Left hindlimb (tissue), 1 donor: ENCODE data around the gene KCNQ1OT1.
"Not testable (repeated sequence)": the region's sequence is repeated elsewhere in the genome, so short reads cannot be mapped to it uniquely, and the experiment has no call there.

Experiments
- DNase-seq: peaks from one replicate; pipeline ENCODE4 v3.0.0-alpha.2; 2018

The KCNQ1OT1 gene

DNA sequence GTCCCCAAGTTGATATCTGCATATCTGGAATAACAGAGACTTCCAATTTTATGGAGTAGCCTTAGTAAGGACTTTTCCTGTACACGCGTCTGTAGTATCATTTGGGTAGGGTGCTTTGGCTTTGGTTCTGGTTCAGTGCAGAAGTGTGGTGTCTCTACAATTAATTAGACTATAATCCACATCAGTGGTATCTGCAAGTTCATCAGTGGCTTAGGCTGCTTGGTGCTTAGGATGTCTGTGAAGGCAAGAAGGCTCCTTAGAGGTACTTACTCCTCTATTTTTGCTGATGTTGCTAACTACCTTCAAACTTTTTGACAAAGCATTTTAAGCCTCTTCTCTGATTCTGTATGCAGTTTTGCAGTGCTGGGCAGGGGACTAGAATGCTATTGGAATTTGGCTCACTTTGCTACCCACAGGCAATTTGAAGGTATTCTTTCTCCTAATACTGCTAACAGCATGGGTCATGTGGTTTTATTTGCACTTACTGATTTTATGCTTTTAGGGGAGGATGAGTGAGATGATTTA lies 49.4 kb downstream of the KCNQ1OT1 start:
- DNase-seq, result no peak

DNA sequence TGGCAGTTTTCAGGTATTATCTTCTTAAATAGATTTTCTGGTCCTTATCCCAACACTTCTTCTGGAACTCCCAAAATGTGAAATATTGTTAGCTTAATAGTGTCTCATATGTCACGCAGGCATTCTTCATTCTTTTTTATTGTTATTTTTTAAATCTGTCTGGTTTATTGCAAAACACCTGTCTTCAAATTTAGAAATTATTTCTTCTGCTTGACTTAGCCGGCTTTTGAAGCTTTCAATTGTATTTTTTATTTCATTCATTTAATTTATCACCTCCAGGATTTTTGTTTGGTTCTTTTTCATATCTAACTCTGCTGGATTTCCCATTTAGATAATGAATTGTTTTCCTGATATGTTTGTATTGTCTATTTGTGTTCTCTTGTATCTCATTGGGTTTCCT lies 49.9 kb downstream of the KCNQ1OT1 start:
- DNase-seq, result no peak

DNA sequence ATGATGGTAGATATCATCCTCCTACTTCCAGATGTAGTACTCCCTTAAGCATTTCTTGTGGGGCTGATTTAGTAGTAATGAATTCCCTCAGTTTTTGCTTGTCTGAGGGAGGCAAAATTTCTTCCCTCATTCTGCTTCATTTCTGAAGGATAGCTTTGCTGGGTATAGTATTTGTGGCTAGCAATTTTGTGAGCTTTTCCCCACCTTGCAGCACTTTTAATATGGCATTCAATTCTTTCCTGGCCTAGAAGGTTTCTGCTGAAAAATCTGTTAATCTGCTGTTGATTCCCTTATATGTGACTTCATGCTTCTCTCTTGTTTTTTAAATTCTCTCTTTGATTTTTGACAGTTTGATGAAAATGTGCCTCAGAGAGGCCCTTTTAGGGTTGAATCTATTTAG lies 50.4 kb downstream of the KCNQ1OT1 start:
- no peak for DNase-seq

DNA sequence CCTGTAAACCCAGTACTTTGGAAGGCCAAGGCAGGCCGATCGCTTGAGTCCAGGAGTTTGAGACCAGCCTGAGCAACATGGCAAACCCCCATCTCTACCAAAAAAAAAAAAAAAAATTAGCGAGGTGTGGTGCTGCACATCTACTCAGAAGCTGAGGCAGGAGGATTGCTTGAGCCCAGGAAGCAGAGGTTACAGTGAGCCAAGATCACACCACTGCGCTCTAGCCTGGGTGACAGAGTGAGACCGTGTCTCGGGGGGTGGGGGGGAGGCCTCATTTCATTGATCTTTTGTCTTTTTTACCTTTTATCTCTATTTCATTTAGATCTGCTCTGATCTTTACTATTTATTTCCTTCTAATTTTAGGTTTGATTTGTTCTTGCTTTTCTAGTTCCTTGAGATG lies 51.8 kb downstream of the KCNQ1OT1 start:
- no peak for DNase-seq

DNA sequence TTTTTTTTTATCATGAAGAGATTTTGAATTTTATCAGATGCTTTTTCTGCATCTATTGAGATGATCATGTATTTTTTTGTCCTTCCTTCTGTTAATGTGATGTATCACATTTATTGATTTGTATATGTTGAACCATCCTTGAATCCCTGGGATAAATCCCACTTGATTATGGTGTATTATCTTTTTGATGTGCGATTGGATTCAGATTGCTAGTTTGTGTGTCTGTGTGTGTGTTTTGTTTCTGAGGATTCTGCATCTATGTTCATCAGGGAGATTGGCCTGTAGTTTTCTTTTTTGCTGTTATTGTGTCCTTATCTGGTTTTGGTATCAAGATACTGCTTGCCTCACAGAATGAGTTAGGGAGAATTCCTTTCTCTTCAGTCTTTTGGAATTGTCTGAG lies 52.6 kb downstream of the KCNQ1OT1 start:
- DNase-seq, result no peak

DNA sequence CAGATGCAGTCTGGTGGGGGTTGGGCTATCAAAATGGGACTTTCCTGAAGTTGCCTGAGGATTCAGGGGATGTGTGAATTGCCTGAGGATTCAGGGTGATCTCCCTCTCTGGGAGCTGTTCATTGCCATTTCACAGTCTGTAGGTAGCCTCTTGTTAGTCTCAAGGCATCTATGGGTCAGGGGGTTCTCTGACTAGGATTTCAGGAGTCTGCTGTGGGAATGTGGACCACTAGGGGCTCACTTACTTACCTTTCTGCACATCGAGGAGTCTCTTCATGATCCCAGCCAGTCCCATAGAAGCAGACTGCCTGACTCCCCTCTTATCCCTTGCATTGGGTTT lies 54.0 kb downstream of the KCNQ1OT1 start:
- no peak for DNase-seq

DNA sequence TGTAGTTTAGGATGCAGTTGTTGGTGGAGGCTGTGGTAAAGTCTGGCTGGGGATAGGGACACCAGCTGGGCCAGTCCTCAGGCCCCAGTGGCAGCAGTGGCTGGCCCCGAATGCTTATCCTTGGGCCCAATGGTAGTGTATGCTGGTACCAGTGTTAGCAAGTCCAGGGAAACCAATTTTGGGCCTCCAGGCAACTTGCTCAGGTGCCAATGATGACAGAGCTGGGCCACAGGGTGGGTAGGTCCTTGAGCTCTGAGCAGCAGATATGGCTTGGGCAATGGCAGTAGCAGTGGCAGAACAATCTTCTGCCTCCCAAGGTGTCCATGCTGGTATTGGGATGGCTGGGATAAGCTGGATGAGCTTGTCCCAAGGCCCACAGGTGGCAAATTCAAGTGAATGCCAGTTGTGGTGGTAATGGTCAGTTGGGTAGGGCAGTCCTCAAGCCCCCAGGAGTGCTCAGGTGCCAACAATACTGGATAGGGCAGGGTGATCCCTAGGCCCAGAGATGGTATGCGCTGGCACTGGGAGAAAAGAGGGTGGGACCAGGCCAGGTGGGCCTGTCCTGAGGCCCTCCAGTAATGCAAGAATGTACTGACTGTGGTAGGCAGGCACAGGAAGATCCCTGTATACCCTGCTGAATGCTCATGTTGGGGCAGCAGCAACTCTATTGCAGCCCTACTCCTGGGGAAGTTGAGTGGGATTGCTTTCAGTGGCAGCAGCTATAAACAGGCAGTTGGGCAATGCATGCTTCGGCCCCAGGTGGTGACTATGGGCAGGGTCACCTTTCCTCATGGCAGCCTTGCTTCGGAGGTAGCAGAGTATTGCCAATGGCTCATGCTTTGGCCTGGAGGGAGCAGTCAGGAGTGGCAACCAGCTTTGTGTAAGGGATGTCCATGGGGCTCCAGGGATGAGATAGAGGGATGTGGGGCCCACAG lies 54.7 kb downstream of the KCNQ1OT1 start:
- DNase-seq, result no peak

DNA sequence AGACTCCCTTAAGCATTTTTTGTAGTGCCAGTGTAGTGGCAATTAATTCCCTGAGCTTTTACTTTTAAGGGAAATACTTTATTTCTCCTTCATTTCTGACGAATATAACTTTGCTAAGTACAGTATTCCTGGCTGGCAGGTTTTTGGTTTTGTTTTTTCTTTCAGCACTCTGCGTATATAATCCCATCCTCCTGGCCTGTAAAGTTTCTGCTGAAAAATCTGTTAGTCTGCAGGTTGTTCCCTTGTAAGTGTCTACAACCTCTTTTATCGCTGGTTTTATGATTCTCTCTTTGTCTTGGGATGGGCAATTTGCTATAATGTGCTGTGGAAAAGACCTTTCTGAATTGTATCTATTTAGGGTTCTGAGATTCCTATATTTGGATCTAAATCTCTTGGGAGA lies 56.0 kb downstream of the KCNQ1OT1 start:
- no peak for DNase-seq

DNA sequence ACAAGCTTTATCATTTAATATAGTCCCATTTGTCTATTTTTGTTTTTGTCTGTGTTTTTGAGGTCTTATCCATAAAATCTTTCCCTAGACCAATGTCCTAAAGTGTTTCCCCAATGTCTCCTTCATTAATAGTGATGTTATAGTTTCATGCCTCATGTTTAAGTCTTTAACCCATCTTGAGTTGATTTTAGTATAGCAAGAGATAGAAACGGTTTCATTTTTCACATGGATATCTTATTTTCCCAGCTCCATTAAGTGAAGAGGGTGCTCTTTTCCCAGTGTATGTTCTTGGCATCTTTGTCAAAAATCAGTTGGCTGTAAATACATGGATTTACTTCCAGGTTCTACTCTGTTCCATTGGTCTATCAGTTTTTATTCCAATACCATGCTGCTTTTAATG lies 58.2 kb downstream of the KCNQ1OT1 start:
- DNase-seq, result no peak

DNA sequence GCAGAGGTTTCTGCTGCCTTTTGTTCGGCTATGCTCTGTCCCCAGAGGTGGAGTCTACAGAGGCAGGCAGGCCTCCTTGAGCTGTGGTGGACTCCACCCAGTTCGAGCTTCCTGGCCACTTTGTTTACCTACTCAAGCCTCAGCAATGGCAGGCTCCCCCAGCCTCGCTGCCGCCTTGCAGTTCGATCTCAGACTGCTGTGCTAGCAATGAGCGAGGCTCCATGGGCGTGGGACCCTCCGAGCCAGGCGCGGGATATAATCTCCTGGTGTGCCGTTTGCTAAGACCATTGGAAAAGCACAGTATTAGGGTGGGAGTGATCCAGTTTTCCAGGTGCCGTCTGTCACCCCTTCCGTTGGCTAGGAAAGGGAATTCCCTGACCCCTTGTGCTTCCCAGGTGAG lies 60.0 kb downstream of the KCNQ1OT1 start:
- DNase-seq, result not testable (repeated sequence)

DNA sequence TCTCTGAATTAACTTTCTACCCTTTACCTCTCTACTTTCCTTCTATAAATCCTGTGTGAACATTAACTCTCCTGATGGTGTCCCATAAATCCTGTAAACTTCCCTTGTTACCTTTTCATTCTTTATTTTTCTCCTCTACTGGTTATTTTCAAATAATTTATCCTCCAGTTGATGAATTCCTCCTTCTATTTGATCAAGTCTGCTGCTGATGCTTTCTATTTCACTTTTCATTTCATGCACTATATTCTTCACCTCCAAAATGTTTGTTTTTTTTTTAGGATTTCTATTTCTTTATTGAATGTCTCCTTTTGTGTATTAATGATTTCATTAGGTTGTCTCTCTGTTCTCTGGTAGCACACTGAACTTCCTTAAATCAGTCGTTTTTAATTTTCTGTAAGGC lies 68.6 kb downstream of the KCNQ1OT1 start:
- DNase-seq, result no peak

DNA sequence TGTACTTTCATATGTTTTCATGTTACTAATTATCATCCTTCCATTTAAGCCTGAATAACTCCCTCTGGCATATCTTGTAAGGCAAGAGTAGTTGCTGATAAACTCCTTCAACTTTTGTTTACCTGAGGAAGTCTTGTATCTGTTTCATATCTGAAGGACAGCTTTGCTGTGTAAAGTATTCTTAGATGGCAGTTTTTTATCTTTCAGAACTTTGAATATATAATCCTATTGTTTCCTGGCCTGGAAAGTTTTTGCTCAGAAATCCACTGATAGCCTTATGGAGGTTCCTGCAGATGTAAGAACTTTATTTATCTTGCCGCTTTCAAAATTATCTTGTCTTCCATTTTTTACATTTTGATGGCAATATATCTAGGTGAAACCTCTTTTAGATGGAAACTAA lies 69.1 kb downstream of the KCNQ1OT1 start:
- DNase-seq, result no peak

DNA sequence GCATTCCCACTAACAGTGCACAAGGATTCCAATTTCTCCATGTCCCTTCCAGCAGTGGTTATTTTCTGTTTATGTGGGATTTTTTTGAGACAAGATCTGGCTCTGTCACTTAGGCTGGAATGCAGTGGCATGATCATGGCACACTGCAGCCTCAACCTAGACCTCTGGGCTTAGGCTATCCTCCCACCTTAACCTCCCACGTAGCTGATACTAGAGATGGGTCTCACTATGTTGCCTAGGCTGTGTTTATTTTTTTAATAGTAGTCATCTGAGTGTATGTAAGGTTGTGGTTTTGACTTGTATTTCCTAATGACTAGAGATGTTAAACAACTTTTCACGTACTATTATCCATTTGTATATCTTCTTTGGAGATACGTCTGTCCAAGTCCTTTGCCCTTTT lies 74.6 kb downstream of the KCNQ1OT1 start:
- no peak for DNase-seq

DNA sequence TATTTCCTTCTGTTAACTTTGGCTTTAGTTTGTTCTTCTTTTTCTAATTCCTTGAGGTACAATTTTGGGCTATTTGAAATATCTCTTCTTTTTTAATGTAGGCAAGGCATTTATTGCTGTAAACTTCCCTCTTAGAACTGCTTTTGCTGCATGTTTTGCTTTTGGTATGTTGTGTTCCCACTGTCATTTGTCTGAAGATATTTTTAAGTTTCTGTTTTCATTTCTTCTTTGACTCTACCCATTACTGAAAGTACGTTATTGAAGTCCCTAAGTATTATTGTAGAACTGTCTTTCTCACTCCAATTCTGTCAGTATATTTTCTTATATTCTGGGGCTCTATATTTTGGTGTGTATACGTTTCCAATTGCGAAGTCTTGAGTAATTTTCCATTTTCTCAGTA lies 77.9 kb downstream of the KCNQ1OT1 start:
- no peak for DNase-seq

DNA sequence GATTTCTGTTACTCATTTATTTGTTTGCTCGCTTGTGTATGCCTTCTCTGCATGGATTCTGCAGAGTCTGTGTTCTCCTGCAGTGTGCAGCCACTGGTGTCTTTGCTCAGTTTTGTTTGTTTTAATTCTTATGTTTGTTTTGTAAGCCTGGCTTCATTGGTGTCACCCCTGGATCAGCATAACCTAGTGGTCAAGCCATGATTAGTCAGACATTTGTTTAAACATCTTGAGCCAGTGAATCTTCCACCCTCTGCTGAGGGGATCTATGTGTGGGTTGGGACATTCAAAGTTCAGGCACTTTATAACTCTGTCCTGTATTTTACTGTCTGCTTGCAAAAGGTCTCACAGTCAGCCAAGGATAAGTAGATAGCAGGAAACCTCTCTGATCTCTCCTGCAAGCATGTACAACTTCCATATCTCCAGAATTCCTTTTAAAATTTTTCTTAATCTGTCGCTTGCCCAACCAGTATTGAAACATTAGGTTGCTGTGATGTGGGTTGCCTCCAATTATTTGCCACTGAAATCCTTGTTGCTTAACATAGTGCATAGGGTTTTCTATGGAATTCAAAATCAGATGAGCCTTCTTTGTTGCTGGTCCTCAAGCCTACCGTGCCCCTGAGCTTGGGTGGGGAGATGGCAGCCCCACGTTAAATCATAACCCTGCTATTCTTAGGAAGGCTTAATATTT lies 86.8 kb downstream of the KCNQ1OT1 start:
- no peak for DNase-seq

DNA sequence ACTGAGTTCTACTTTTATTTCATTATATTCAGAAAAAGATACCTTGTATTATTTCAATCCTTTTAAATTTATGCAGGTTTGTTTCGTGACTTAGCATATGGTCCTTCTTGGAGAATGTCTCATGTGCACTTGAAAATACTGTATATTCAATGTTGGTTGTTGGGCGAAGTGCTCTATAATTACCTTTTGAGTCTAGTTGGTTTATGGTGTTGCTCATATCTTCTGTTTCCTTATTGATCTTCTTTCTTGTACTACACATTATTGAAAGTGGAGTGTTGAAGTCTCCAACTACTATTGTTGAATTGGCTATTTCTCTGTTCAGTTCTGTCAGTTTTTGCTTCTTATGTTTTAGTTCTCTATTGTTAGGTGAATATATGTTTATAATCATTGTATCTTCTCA lies 90.4 kb downstream of the KCNQ1OT1 start:
- no peak for DNase-seq

DNA sequence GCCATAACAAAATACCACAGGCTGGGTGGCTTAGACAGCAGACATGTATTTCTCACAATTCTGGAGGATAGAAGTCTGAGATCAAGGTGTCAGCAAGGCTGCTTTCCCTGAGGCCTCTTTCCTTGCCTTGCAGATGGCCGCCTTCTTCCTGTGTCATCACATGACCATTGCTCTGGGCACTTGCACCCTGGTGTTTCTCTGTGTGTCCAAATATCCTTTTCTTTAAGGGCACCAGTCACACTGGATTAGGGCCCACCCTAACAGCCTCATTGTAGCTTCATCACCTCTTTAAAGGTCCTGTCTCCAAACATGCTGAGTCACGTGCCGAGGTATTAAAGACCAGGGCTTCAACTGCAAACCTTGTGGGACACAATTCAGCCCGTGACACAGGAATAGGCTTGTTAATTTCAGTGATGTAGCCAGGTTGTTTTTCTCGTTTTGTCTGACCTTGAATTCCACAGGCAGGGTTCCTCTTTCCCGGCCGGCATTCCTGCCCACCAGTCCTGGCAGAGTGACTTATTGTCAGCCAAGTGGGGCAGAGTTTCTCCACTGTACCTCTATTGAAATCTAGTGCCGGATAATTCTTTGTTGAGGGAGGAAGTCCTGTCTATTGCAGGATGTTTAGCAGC lies 100.1 kb downstream of the KCNQ1OT1 start:
- peak; percentile 27 for DNase-seq

DNA sequence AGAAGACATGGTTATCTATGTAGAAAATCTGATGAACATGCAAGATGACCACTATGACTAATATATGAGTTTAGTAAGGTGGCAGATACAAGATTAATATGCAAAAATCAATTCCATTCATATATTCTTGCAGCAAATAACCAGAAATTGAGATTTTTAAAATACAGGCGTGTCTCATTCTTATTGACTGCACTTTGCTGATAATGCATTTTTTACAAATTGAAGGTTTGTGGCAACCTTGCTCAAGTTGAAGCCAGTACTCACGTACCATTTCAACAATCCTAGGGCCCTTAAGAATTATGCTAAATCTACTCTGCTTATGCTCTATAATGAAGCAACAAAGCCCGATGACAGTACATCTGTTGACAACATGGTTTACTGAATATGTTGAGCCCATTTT lies 104.6 kb downstream of the KCNQ1OT1 start:
- DNase-seq, result no peak

DNA sequence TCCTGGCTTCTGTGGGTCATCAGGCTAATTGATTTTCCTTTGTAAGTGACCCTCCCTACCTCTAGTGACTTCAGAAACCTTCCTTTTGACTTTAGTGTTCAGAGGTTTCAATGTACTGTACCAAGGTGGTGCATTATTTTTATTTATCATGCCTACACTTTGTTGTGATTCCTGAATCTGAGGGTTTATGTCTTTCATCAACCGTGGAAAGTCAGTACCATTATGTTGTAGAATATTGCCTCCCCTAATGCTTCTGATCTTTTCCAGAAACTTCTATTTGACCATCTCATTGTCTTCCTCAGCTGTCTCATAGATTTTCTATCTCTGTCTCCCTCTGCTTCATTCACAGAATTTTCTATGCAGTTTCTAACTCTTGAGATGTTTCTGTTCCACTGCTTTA lies 105.5 kb downstream of the KCNQ1OT1 start:
- DNase-seq, result no peak

DNA sequence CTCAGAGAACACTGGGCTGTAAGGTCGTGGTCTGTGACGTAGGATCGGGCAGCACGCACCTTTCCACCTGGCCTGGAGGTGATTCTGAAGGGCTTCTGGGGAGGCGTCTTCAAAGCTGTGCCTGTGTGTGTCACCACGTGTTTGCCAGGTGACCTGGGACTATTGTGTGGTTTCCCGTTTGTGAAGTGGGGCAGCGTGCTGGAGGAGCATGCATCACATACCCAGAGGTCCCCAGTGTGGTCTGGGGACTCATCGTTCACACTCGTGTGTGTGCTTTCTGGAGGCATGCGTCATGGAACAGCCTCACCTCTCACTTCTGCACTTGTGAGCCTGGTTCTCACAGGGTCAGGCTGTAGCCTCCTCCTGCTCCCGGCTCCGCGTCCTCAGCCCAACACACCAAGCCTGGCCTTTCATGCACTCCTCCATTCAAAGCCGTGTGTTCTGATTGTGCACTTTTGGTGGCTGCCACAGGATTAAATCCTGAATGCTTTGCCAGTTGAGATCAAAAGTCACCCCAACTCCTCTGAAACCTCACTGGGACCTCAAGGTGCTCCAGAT lies 106.3 kb downstream of the KCNQ1OT1 start:
- DNase-seq, result no peak

DNA sequence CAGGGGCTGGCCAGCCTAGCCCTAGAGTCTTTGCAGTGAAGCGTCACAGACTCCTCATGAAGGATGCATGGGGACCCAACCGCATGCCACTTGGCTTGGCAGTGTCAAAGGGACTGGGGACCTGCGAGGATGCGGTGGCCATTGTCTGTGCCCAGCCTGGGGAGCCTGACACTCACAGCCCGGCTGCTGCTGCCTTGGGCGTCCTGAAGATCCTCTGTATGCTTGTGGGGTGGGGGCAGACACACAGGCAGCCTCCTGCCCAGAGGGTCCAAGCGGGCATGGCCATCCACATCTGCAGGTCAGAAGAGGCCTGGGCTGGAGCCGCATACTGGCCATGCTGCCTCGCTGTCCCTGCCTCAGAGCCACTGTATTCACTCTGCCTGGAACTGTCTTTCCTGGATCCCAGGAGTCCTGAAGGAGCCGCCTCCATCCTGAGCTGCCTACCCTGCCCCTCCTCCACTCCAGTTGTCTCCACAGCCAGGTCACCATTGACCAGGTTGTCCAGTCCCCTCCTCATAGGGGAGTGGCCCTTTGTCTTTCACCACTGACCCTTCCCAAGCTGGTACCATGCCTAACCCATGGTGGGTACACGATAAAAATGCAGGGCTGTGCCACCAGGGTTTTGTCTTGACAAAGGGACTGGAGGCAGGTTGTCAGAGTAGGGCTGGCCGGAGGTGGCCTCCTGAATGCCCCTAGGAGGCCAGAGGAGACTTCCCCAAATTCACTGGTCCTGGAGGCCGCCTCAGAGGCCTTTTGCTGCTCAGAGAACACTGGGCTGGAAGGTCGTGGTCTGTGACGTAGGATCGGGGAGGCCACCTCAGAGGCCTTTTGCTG lies 107.0 kb downstream of the KCNQ1OT1 start:
- DNase-seq, result no peak

DNA sequence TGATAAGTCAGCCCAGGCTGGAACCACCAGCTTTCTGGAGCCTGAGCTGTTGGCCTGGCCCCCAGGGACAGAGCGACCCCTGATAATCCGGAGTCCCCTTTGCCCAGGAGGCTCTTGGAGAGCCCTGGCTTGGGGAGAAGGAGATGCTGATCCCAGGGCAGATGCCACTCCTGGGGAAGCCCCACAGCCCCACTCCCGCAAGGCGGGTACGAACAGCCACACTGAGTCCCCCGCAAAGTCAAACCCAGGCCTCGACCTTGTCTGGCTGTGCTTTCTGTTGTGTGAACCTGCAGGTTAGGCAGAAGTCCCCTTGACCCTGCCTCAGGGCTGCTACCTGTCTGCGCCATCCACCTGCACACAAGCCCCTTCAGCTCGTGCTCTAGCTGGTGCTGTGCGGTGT lies 108.0 kb downstream of the KCNQ1OT1 start:
- no peak for DNase-seq
